GM12878 (cell line): ENCODE data around the gene MS4A2. TPM values are rescaled to one million over a fixed set of nuclear protein-coding genes. Genes with fewer than 3 reads are reported as not detected.

ENCODE experiments used
- ATAC-seq: fragments of 200-7000 bp; cut with Tn5 transposase; 3 replicates; pipeline ENCODE4 v1.9.1; 2020; ENCODE audit warnings: mild to moderate bottlenecking, moderate library complexity
- BruUV-seq: library from RNA; stranded (reverse); fragments of 400-500 nt; replicated peaks from 2 replicates; lab custom pipeline; 2021; lab: Mats Ljungman, UMichigan
- CTCF ChIA-PET: fragments of 300-600 bp; sonication (Branson Sonifier 250); formaldehyde crosslinking; extraction: SDS; loops from one replicate; lab custom pipeline; 2021; ENCODE audit warnings: inconsistent platforms; lab: Yijun Ruan, JAX
- POLR2A ChIA-PET: fragments of 350-600 bp; formaldehyde crosslinking; extraction: SDS; loops from one replicate; lab custom pipeline; 2021; ENCODE audit warnings: inconsistent platforms; lab: Charles Lee
- RAD21 ChIA-PET: fragments of 300-600 bp; sonication (Branson Sonifier 250); formaldehyde crosslinking; loops from one replicate; lab custom pipeline; 2023; ENCODE audit warnings: antibody characterized with exemption; ENCODE audit not compliant: unreplicated experiment; lab: Charles Lee
- SMC1A ChIA-PET: fragments of 300-600 bp; sonication (Branson Sonifier 250); formaldehyde crosslinking; loops from one replicate; lab custom pipeline; 2023; ENCODE audit not compliant: unreplicated experiment, uncharacterized antibody; lab: Charles Lee
- DNase-seq: peaks from one replicate; pipeline ENCODE4 v3.0.0-alpha.2; 2011; ENCODE audit warnings: low read depth, low spot score
- FAIRE-seq: peaks from 3 replicates; lab custom pipeline; 2011; peaks lifted over from hg19 to GRCh38; lab: Jason Lieb, UNC
- H2AFZ ChIP-seq: 2 replicates; pipeline ENCODE4 v1.6.0; 2011; ENCODE audit warnings: low read depth, low read length, control low read depth; ENCODE audit not compliant: control insufficient read depth
- H3K27ac ChIP-seq: 2 replicates; pipeline ENCODE4 v1.5.1; 2011; ENCODE audit warnings: control low read depth; ENCODE audit not compliant: control insufficient read depth, insufficient read depth
- H3K27me3 ChIP-seq, 2 experiments: replicated peaks in 1 of 2; 2 replicates each; pipeline versions ENCODE4 v1.6.0 to v1.6.1; 2011; ENCODE audit warnings: low read length in 1 of 2; ENCODE audit not compliant: control insufficient read depth in 2 of 2, insufficient read depth in 2 of 2
- H3K36me3 ChIP-seq, 2 experiments: 2 replicates each; pipeline ENCODE4 v1.5.1; 2011; ENCODE audit warnings: low read length in 1 of 2; ENCODE audit not compliant: control insufficient read depth in 2 of 2, insufficient read depth in 2 of 2
- H3K4me1 ChIP-seq: 2 replicates; pipeline ENCODE4 v1.6.1; 2011; ENCODE audit warnings: mild to moderate bottlenecking, low read length, moderate library complexity, mixed read lengths; ENCODE audit not compliant: control insufficient read depth, insufficient read depth
- H3K4me2 ChIP-seq: 2 replicates; pipeline ENCODE4 v1.6.0; 2011; ENCODE audit warnings: control low read depth; ENCODE audit not compliant: control insufficient read depth, insufficient read depth
- H3K4me3 ChIP-seq: fragments of 200-600 bp; sonication (generic); 2 replicates; pipeline ENCODE4 v1.5.1; 2016
- H3K79me2 ChIP-seq: 2 replicates; pipeline ENCODE4 v1.6.0; 2011; ENCODE audit warnings: low read length; ENCODE audit not compliant: control insufficient read depth, insufficient read depth
- H3K9ac ChIP-seq: 2 replicates; pipeline ENCODE4 v1.8.0; 2011; ENCODE audit warnings: low read length, control low read depth, mixed read lengths; ENCODE audit not compliant: control insufficient read depth, insufficient read depth
- H3K9me3 ChIP-seq: replicated peaks from 3 replicates; pipeline ENCODE4 v1.5.1; 2011; ENCODE audit warnings: mild to moderate bottlenecking, low read length; ENCODE audit not compliant: control insufficient read depth, insufficient read depth
- H4K20me1 ChIP-seq: 2 replicates; pipeline ENCODE4 v1.6.0; 2011; ENCODE audit not compliant: control insufficient read depth, insufficient read depth
- CHD2 ChIP-seq: IDR thresholded peaks from 2 replicates; pipeline ENCODE4 v1.6.1; 2011; ENCODE audit warnings: low read depth, low read length, improper control_type of control experiment, borderline replicate concordance
- DPF2 ChIP-seq: fragments of 450-650 bp; IDR thresholded peaks from 2 replicates; pipeline ENCODE4 v1.6.1; 2017; ENCODE audit warnings: mild to moderate bottlenecking
- GATAD2B ChIP-seq: fragments of 450-650 bp; conservative IDR thresholded peaks from 2 replicates; pipeline ENCODE4 v1.6.1; 2017; ENCODE audit warnings: low read depth, mild to moderate bottlenecking, moderate library complexity
- IRF4 ChIP-seq: IDR thresholded peaks from 2 replicates; pipeline ENCODE4 v1.6.1; 2011; ENCODE audit warnings: low read depth, low read length
- JUND ChIP-seq: IDR thresholded peaks from 2 replicates; pipeline ENCODE4 v1.6.1; 2012; ENCODE audit warnings: low read depth, mild to moderate bottlenecking, low read length, improper control_type of control experiment, moderate library complexity
- KDM1A ChIP-seq: fragments of 200-600 bp; sonication (generic); IDR thresholded peaks from 2 replicates; pipeline ENCODE4 v1.6.1; 2016; ENCODE audit warnings: borderline replicate concordance
- RAD51 ChIP-seq: fragments of 450-650 bp; IDR thresholded peaks from 2 replicates; pipeline ENCODE4 v1.6.1; 2016; ENCODE audit warnings: moderate library complexity, mild to moderate bottlenecking, inconsistent platforms
- STAT1 ChIP-seq: fragments of 450-650 bp; conservative IDR thresholded peaks from 2 replicates; pipeline ENCODE4 v1.6.1; 2014; ENCODE audit warnings: antibody characterized with exemption, mild to moderate bottlenecking
- SUZ12 ChIP-seq: fragments of 200-600 bp; sonication (generic); IDR thresholded peaks from one replicate; pipeline ENCODE4 v1.6.1; 2018; ENCODE audit warnings: antibody characterized with exemption, mild to moderate bottlenecking; ENCODE audit not compliant: unreplicated experiment
- ZZZ3 ChIP-seq: IDR thresholded peaks from 2 replicates; pipeline ENCODE4 v1.6.1; 2011; ENCODE audit warnings: low read depth; ENCODE audit not compliant: control insufficient read depth, insufficient read length
- WGBS: methylation state at CpG from one replicate; pipeline ENCODE4 v1.1.6; 2016; ENCODE audit warnings: low lambda C conversion rate; ENCODE audit not compliant: insufficient replicate concordance, insufficient coverage; ENCODE audit errors: missing lambda C conversion rate; 5-methylcytosine and 5-hydroxymethylcytosine counted together
- in situ Hi-C: fragments of 300-500 bp; cut with MboI; formaldehyde crosslinking; loops from 9 replicates; pipeline ENCODE4 v1.14.3; 2018; ENCODE audit warnings: mixed read lengths
- intact Hi-C: fragments of 100-400 bp; cut with micrococcal nuclease; formaldehyde crosslinking; loops from one replicate; pipeline ENCODE4 v1.14.2; 2022; ENCODE audit not compliant: unreplicated experiment
- polyA plus RNA-seq, 11 experiments: library from polyadenylated mRNA; depleted of rRNA in 4 of 11; unstranded in 6 of 11; stranded (reverse) in 5 of 11; fragments of >200 nt; fragmentation: Nextera tagmentation in 4 of 11; fragmentation: Illumina TruSeq in 1 of 11; extraction: Ambion mirVana in 4 of 11; extraction: Trizol in 1 of 11; gene quantifications; 1 replicate in 1 of 11; 2 replicates in 10 of 11; pipeline versions ENCODE4 v1.2.1 to v1.2.3, GENCODE V29; 2011 to 2016; ENCODE audit warnings: inconsistent platforms in 2 of 11, missing spikeins in 2 of 11, low read depth in 1 of 11
- total RNA-seq, 4 experiments: library from RNA; depleted of rRNA in 3 of 4; stranded (reverse); fragments of >200 nt in 3 of 4; fragmentation: Illumina TruSeq in 1 of 4; extraction: Trizol in 1 of 4; gene quantifications; 2 replicates each; pipeline versions ENCODE4 v1.2.1 to v1.2.3, GENCODE V29; 2013 to 2021

MS4A2 gene
- total and polyA plus RNA-seq, 10 of the 15 experiments (the other 5 are each of a cell fraction or from before 2014, with no cell fraction given) = not detected

DNA sequence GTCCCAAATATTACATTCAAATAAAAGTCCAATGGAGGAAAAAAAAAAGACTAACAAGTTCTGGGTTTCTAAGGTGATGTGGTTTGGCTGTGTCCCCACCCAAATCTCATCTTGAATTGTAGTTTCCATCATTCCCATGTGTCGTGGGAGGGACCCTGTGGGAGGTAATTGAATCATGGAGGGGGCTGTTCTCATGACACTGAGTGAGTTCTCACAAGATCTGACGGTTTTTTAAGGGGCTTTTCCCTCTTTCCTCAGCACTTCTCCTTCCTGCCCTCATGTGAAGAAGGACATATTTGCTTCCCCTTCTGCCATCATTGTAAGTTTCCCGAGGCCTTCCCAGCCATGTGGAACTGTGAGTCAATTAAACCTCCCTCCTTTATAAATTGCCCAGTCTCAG lies 7.9 kb upstream of the MS4A2 start:
- no peak for DNase-seq
- no peak for FAIRE-seq
- Histone ChIP-seq H3K9me3 (no peaks in the 10 kb centered on the region), H3K79me2 (no peaks in the 10 kb centered on the region), H3K4me1 (no peaks in the 10 kb centered on the region), H3K4me3 (no peak overlapping the region), H4K20me1 (no peaks in the 10 kb centered on the region), H3K36me3 (no peaks in the 10 kb centered on the region), H3K27me3 (no peaks in the 10 kb centered on the region; a peak in 1 of 4 replicates), H3K27ac (no peak overlapping the region), H3K9ac (no peak overlapping the region), H3K4me2 (no peak overlapping the region), H2AFZ (no peak overlapping the region)
- TF ChIP-seq CHD2 (no peak), GATAD2B (no peak), JUND (no peak), STAT1 (no peak), ZZZ3 (no peak), SUZ12 (no peak), KDM1A (no peak), IRF4 (no peak), DPF2 (no peak), RAD51 (no peak)
- intact Hi-C loops = no loop called here
- SMC1A ChIA-PET = interaction anchor here (1.3 kb wide), 1 partner anchor 171 kb away, joined by 3 read pairs; no protein-coding TSS in a partner anchor
- WGBS = 0% methylated on average over 3 of the region's 3 CpGs
- CTCF ChIA-PET = no interaction called here
- RAD21 ChIA-PET = no interaction called here
- ATAC-seq = no peak
- POLR2A ChIA-PET = no interaction called here
- no TSS peak for BruUV-seq
- in situ Hi-C loops = no loop called here
